GM12878 (cell line): ENCODE measurements around the gene MT1G.
A peak's percentile ranks its signal among the peaks of the same experiment; 100 is the strongest.

Experiments
- CBFB ChIP-seq: IDR thresholded peaks from 2 replicates; pipeline ENCODE4 v1.6.1; 2016; ENCODE audit warnings: antibody characterized with exemption, low read depth
- CHD4 ChIP-seq: fragments of 200-600 bp; sonication (generic); IDR thresholded peaks from 2 replicates; pipeline ENCODE4 v1.6.1; 2016; ENCODE audit warnings: mild to moderate bottlenecking
- CTCF ChIP-seq, 3 experiments: IDR thresholded peaks in 2 of 3; conservative IDR thresholded peaks in 1 of 3; 2 replicates each; pipeline ENCODE4 v1.5.1; 2011; ENCODE audit warnings: low read depth in 3 of 3, low read length in 3 of 3, mild to moderate bottlenecking in 3 of 3, control low read depth in 2 of 3, moderate library complexity in 2 of 3, inconsistent platforms in 1 of 3, mixed read lengths in 1 of 3; ENCODE audit not compliant: control insufficient read depth in 2 of 3, insufficient read depth in 1 of 3; ENCODE audit errors: extremely low read depth in 1 of 3
- ELK1 ChIP-seq: IDR thresholded peaks from 2 replicates; pipeline ENCODE4 v1.6.1; 2012; ENCODE audit warnings: low read depth, low read length, improper control_type of control experiment
- EZH2 ChIP-seq: IDR thresholded peaks from 2 replicates; pipeline ENCODE4 v1.6.1; 2012; ENCODE audit warnings: low read depth, mild to moderate bottlenecking, control low read depth, inconsistent platforms, low read length, borderline replicate concordance; ENCODE audit not compliant: control insufficient read depth
- GATAD2B ChIP-seq: fragments of 450-650 bp; conservative IDR thresholded peaks from 2 replicates; pipeline ENCODE4 v1.6.1; 2017; ENCODE audit warnings: low read depth, mild to moderate bottlenecking, moderate library complexity
- NRF1 ChIP-seq: conservative IDR thresholded peaks from 2 replicates; pipeline ENCODE4 v1.6.1; 2011; ENCODE audit warnings: mild to moderate bottlenecking, low read depth, low read length, improper control_type of control experiment
- RAD51 ChIP-seq: fragments of 450-650 bp; IDR thresholded peaks from 2 replicates; pipeline ENCODE4 v1.6.1; 2016; ENCODE audit warnings: moderate library complexity, mild to moderate bottlenecking, inconsistent platforms
- RB1 ChIP-seq: fragments of 450-650 bp; formaldehyde crosslinking; IDR thresholded peaks from 2 replicates; pipeline ENCODE4 v1.6.1; 2017; ENCODE audit warnings: mild to moderate bottlenecking, borderline replicate concordance
- TAF1 ChIP-seq: IDR thresholded peaks from 2 replicates; pipeline ENCODE4 v1.6.1; 2011; ENCODE audit warnings: mild to moderate bottlenecking, low read depth, low read length, borderline replicate concordance
- TCF12 ChIP-seq: IDR thresholded peaks from 2 replicates; pipeline ENCODE4 v1.6.1; 2011; ENCODE audit warnings: low read depth, mild to moderate bottlenecking, low read length
- TF ChIP-seq, protein P1 (sequence below): IDR thresholded peaks from 2 replicates; pipeline ENCODE4 v1.6.1; 2012; ENCODE audit warnings: low read length, inconsistent platforms
- TF ChIP-seq, protein P2 (sequence below): IDR thresholded peaks from 2 replicates; pipeline ENCODE4 v1.6.1; 2012; ENCODE audit warnings: low read depth, low read length, improper control_type of control experiment

DNA sequence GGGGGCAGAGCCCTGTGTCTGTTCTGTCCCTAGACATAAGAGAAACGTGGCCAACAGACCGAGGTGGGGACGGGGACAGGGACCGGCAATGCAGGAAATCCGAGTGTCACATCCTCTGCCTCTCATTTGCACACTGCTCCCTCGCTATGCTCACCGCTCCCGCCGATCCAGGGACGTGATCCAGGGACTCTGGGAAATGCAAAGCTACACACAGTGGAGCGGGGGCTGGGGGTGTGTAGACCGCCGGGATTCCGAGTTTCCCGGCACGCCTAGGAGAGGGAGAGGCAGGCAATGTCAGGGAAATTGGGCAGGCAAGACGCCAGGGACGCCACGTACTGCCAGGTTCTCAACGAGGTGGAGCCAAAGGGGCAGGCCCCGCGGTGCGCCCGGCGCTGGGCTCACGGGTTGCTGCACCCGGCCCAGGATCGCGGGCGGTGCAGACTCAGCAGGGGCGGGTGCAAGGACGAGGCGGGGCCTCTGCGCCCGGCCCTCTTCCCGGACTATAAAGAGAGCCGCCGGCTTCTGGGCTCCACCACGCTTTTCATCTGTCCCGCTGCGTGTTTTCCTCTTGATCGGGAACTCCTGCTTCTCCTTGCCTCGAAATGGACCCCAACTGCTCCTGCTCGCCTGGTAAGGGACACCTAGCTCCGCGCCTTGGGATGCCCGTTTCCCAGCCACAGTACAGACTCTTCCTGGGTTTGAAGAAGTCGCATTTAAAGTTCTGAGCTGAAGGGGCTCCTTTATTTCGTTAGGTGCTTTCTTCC, 14.3 kb upstream of the MT1G start, which contains the start of gene MT1X:
- no peak for TF ChIP-seq CBFB
- TF ChIP-seq CTCF (IDR thresholded peaks at IDR 0.05 in 2 of 3, conservative IDR thresholded peaks at IDR 0.05 in 1 of 3; ENCODE audit: control insufficient read depth in 2 of 3, extremely low read depth in 1 of 3, insufficient read depth in 1 of 3, low read depth in 3 of 3, low read length in 3 of 3) = no peak
- TF ChIP-seq RAD51 = no peak
- no peak; the same call in 1 of the 2 replicates for TF ChIP-seq GATAD2B
- TF ChIP-seq, protein P1, sequence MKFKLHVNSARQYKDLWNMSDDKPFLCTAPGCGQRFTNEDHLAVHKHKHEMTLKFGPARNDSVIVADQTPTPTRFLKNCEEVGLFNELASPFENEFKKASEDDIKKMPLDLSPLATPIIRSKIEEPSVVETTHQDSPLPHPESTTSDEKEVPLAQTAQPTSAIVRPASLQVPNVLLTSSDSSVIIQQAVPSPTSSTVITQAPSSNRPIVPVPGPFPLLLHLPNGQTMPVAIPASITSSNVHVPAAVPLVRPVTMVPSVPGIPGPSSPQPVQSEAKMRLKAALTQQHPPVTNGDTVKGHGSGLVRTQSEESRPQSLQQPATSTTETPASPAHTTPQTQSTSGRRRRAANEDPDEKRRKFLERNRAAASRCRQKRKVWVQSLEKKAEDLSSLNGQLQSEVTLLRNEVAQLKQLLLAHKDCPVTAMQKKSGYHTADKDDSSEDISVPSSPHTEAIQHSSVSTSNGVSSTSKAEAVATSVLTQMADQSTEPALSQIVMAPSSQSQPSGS = no peak
- TF ChIP-seq NRF1 = no peak
- TF ChIP-seq ELK1 = no peak
- peak; percentile 70 for TF ChIP-seq TAF1
- no peak for TF ChIP-seq CHD4
- no peak for TF ChIP-seq RB1
- TF ChIP-seq EZH2 = no peak
- TF ChIP-seq, protein P2, sequence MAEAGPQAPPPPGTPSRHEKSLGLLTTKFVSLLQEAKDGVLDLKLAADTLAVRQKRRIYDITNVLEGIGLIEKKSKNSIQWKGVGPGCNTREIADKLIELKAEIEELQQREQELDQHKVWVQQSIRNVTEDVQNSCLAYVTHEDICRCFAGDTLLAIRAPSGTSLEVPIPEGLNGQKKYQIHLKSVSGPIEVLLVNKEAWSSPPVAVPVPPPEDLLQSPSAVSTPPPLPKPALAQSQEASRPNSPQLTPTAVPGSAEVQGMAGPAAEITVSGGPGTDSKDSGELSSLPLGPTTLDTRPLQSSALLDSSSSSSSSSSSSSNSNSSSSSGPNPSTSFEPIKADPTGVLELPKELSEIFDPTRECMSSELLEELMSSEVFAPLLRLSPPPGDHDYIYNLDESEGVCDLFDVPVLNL = no peak
- peak; percentile 20; the same call in 1 of the 2 replicates for TF ChIP-seq TCF12
